NCI-H345 treated with DMSO at 0.1 percent for 48 hours (cell line): ENCODE measurements around the gene CREB5.
A peak's percentile ranks its signal among the peaks of the same experiment; 100 is the strongest.

Experiments
- DNase-seq: peaks from one replicate; lab custom pipeline; 2025; ENCODE audit not compliant: unreplicated experiment; lab: John Stamatoyannopoulos, UW

CREB5 gene

GRCh38 chr7:28701731-28702130 is 289.4 kb downstream of the CREB5 start:
- no peak for DNase-seq

- no peak for DNase-seq
Observed at GRCh38 chr7:28702171-28702570, 289.9 kb downstream of the CREB5 start.

- DNase-seq, result no peak
Observed at GRCh38 chr7:28703037-28703765, 290.9 kb downstream of the CREB5 start.

GRCh38 chr7:28704706-28705105 is 292.4 kb downstream of the CREB5 start:
- no peak for DNase-seq

GRCh38 chr7:28705350-28705749 is 293.0 kb downstream of the CREB5 start:
- DNase-seq, result no peak

- no peak for DNase-seq
Observed at GRCh38 chr7:28706584-28706983, 294.3 kb downstream of the CREB5 start.

- DNase-seq, result no peak
Observed at GRCh38 chr7:28707291-28707690, 295.0 kb downstream of the CREB5 start.

- no peak for DNase-seq
Observed at GRCh38 chr7:28708033-28708951, 296.0 kb downstream of the CREB5 start.

GRCh38 chr7:28709748-28710147 is 297.4 kb downstream of the CREB5 start:
- no peak for DNase-seq

- no peak for DNase-seq
Observed at GRCh38 chr7:28711114-28711513, 298.8 kb downstream of the CREB5 start.

GRCh38 chr7:28714459-28715120 is 302.3 kb downstream of the CREB5 start:
- DNase-seq, result no peak

- DNase-seq, result no peak
Observed at GRCh38 chr7:28717445-28718054, 305.2 kb downstream of the CREB5 start.

- no peak for DNase-seq
Observed at GRCh38 chr7:28718055-28718481, 305.8 kb downstream of the CREB5 start.

- no peak for DNase-seq
Observed at GRCh38 chr7:28718545-28718944, 306.2 kb downstream of the CREB5 start.

GRCh38 chr7:28722684-28723083 is 310.4 kb downstream of the CREB5 start:
- DNase-seq, result no peak

GRCh38 chr7:28723336-28723735 is 311.0 kb downstream of the CREB5 start:
- no peak for DNase-seq

GRCh38 chr7:28724563-28724962 is 312.2 kb downstream of the CREB5 start:
- DNase-seq, result no peak

- DNase-seq, result no peak
Observed at GRCh38 chr7:28725045-28725642, 312.8 kb downstream of the CREB5 start.

GRCh38 chr7:28725911-28726310 is 313.6 kb downstream of the CREB5 start:
- DNase-seq, result no peak

GRCh38 chr7:28726555-28726954 is 314.2 kb downstream of the CREB5 start:
- no peak for DNase-seq

GRCh38 chr7:28729281-28729680 is 317.0 kb downstream of the CREB5 start:
- peak; percentile 55 for DNase-seq
